K562 (cell line): ENCODE results near the gene RGL2. TPM values are rescaled to one million over a fixed set of nuclear protein-coding genes. Genes with fewer than 3 reads are reported as not detected.

Source experiments
- FOXA1 ChIP-seq: fragments of 450-650 bp; IDR thresholded peaks from 2 replicates; pipeline ENCODE4 v1.6.1; 2016; ENCODE audit warnings: mild to moderate bottlenecking, borderline replicate concordance
- FOXJ3 ChIP-seq: sonication (generic); formaldehyde crosslinking; IDR thresholded peaks from 2 replicates; pipeline ENCODE4 v1.4.0; 2020; ENCODE audit warnings: mild to moderate bottlenecking, missing genetic modification reagents
- GATAD2B ChIP-seq: fragments of 450-650 bp; IDR thresholded peaks from 2 replicates; pipeline ENCODE4 v1.6.1; 2017; ENCODE audit warnings: mild to moderate bottlenecking, borderline replicate concordance
- HEY1 ChIP-seq: fragments of 250-450 bp; sonication (Bioruptor Pico); IDR thresholded peaks from 2 replicates; pipeline ENCODE4 v1.5.0; 2020; ENCODE audit warnings: mild to moderate bottlenecking, moderate library complexity, borderline replicate concordance
- HNRNPH1 ChIP-seq: fragments of 200-400 bp; formaldehyde crosslinking; optimal IDR thresholded peaks from 2 replicates; pipeline ENCODE3; 2017; ENCODE audit warnings: low read depth, mild to moderate bottlenecking, low read length, moderate library complexity
- LARP7 ChIP-seq: fragments of 450-650 bp; IDR thresholded peaks from 2 replicates; pipeline ENCODE4 v1.6.1; 2016
- MTA1 ChIP-seq: fragments of 450-650 bp; IDR thresholded peaks from 2 replicates; pipeline ENCODE4 v1.6.1; 2017; ENCODE audit warnings: borderline replicate concordance
- NELFE ChIP-seq: IDR thresholded peaks from 2 replicates; pipeline ENCODE4 v1.6.1; 2011; ENCODE audit warnings: mild to moderate bottlenecking; ENCODE audit not compliant: insufficient read depth, insufficient read length
- PHF21A ChIP-seq: fragments of 450-650 bp; IDR thresholded peaks from 2 replicates; pipeline ENCODE4 v1.6.1; 2017; ENCODE audit warnings: low read depth, borderline replicate concordance
- SIN3B ChIP-seq: fragments of 450-650 bp; IDR thresholded peaks from 2 replicates; pipeline ENCODE4 v1.6.1; 2017; ENCODE audit warnings: low read depth, mild to moderate bottlenecking, moderate library complexity
- SP1 ChIP-seq: sonication (generic); formaldehyde crosslinking; IDR thresholded peaks from 2 replicates; pipeline ENCODE4 v1.8.1; 2022; ENCODE audit warnings: mild to moderate bottlenecking, missing genetic modification reagents
- SRSF9 ChIP-seq: fragments of 200-400 bp; formaldehyde crosslinking; IDR thresholded peaks from 2 replicates; pipeline ENCODE4 v1.6.1; 2017; ENCODE audit warnings: low read depth, low read length, borderline replicate concordance
- TGIF2 ChIP-seq: sonication (generic); formaldehyde crosslinking; IDR thresholded peaks from 2 replicates; pipeline ENCODE4 v1.8.1; 2022; ENCODE audit warnings: mild to moderate bottlenecking, missing genetic modification reagents, moderate library complexity
- XRCC4 ChIP-seq: IDR thresholded peaks from one replicate; pipeline ENCODE4 v1.6.1; 2011; ENCODE audit not compliant: insufficient read depth, insufficient read length; ENCODE audit errors: extremely low read depth
- ZKSCAN3 ChIP-seq: fragments of 250-450 bp; sonication (Bioruptor Pico); IDR thresholded peaks from 2 replicates; pipeline ENCODE4 v1.4.0; 2020
- ZNF134 ChIP-seq: fragments of 250-450 bp; sonication (Bioruptor Pico); conservative IDR thresholded peaks from 2 replicates; pipeline ENCODE4 v1.4.0; 2020
- ZNF143 ChIP-seq: sonication (generic); formaldehyde crosslinking; IDR thresholded peaks from 2 replicates; pipeline ENCODE4 v1.9.0; 2022; ENCODE audit warnings: mild to moderate bottlenecking, missing genetic modification reagents
- ZNF507 ChIP-seq: conservative IDR thresholded peaks from 2 replicates; pipeline ENCODE4 v1.6.1; 2017; ENCODE audit warnings: missing genetic modification characterization, missing compliant biosample characterization
- ZNF561 ChIP-seq: fragments of 450-650 bp; formaldehyde crosslinking; conservative IDR thresholded peaks from 2 replicates; pipeline ENCODE4 v1.4.0; 2020; ENCODE audit warnings: mild to moderate bottlenecking, moderate library complexity
- ZNF75A ChIP-seq: fragments of 450-650 bp; formaldehyde crosslinking; IDR thresholded peaks from 2 replicates; pipeline ENCODE4 v1.4.0; 2020; ENCODE audit warnings: mild to moderate bottlenecking
- ZNF780A ChIP-seq: fragments of 250-450 bp; sonication (Bioruptor Pico); IDR thresholded peaks from 2 replicates; pipeline ENCODE4 v1.5.0; 2021; ENCODE audit warnings: mild to moderate bottlenecking
- polyA plus RNA-seq, 8 experiments: library from polyadenylated mRNA; depleted of rRNA in 4 of 8; stranded (reverse) in 5 of 8; unstranded in 3 of 8; fragments of >200 nt; fragmentation: Nextera tagmentation in 2 of 8; fragmentation: Illumina TruSeq in 1 of 8; extraction: Ambion mirVana in 2 of 8; extraction: Trizol in 1 of 8; gene quantifications; 2 replicates each; pipeline versions ENCODE4 v1.2.1 to v1.2.3, GENCODE V29; 2011 to 2014; ENCODE audit warnings: inconsistent platforms in 1 of 8, missing spikeins in 1 of 8
- total RNA-seq, 7 experiments: library from RNA; depleted of rRNA in 6 of 7; stranded (reverse); fragments of >200 nt in 6 of 7; fragmentation: Illumina TruSeq in 2 of 7; extraction: Trizol in 2 of 7; gene quantifications; 2 replicates each; pipeline versions ENCODE4 v1.2.1 to v1.2.3, GENCODE V29; 2011 to 2021; ENCODE audit warnings: low replicate concordance in 1 of 7
- TF ChIP-seq, protein P1 (sequence below): fragments of 250-450 bp; sonication (Bioruptor Pico); IDR thresholded peaks from 2 replicates; pipeline ENCODE4 v1.5.0; 2021; ENCODE audit warnings: mild to moderate bottlenecking, borderline replicate concordance
- TF ChIP-seq, protein P2 (sequence below): sonication (generic); formaldehyde crosslinking; IDR thresholded peaks from 2 replicates; pipeline ENCODE4 v1.4.0; 2020; ENCODE audit warnings: mild to moderate bottlenecking, missing genetic modification reagents
- TF ChIP-seq, protein P3 (sequence below): sonication (generic); formaldehyde crosslinking; IDR thresholded peaks from 2 replicates; pipeline ENCODE4 v1.8.1; 2023; ENCODE audit warnings: mild to moderate bottlenecking, missing genetic modification reagents

RGL2 gene
- total and polyA plus RNA-seq, 9 of the 15 experiments (the other 6 are each of a cell fraction or from before 2014, with no cell fraction given), result 1.8 to 57.1 (median 19.5) TPM

DNA sequence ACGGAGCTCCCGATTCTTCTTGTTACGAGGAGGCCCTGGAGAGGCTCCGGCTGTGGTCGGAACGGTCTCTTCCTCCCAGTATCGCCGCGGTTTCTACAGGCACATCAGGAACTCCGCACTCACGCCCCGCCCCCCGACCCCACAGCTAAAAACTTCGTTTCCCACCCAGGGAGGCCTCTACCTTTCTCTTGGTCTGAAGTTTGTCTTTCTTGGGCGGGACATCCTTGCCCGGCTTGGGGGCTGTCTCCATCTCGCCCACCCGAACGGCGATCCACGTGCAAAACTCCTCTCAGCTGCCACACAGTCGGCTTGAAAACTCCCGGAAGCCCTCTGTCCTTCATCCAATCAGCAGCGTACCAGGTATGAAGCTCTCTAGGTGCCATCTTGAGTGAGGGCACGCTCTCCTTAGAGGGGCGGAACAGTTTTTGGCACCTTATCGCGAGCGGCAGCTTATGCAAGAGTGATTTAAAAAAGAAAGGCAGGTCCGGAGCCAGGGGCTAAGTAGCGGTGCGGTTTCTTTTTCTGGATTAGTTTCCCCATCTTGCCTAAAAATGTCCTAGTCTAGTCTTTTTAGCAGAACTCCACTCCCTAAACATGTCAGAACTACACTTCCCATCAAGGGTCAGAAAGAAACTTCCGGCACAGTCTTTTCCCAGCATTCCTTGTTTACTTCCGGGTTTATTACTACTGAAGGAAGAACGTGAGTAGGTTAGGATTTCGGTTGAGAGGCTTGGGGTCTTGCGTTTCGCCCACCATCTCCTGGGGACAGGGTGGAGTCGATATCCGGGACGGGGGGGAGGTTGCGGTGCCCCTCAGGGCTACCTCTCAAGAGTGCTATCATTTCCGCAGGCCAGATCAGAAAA lies 9.6 kb downstream of the RGL2 start, which contains the start of the genes PFDN6 and WDR46 (continued):
- TF ChIP-seq MTA1 (no peak), XRCC4 (no peak), TGIF2 (CRISPR knock-in tag) (no peak; the same call in 1 of the 2 replicates), ZNF134 (CRISPR knock-in tag) (0 out of 2 replicates have a peak, but pooled peaks have one; percentile 40), SP1 (no peak), FOXJ3 (CRISPR knock-in tag) (no peak; the same call in 1 of the 2 replicates), LARP7 (0 out of 2 replicates have a peak, but pooled peaks have one; percentile 55), ZNF780A (CRISPR knock-in tag) (no peak), HNRNPH1 (no peak), ZKSCAN3 (CRISPR knock-in tag) (no peak), ZNF143 (CRISPR knock-in tag) (peak; percentile 88), FOXA1 (no peak), ZNF507 (no peak), ZNF75A (CRISPR knock-in tag) (no peak), NELFE (no peak), ZNF561 (CRISPR knock-in tag) (no peak), GATAD2B (no peak), SIN3B (peak; percentile 83), SRSF9 (no peak), PHF21A (no peak), HEY1 (CRISPR knock-in tag) (peak; percentile 53; the same call in 1 of the 2 replicates)
- TF ChIP-seq, protein P1, sequence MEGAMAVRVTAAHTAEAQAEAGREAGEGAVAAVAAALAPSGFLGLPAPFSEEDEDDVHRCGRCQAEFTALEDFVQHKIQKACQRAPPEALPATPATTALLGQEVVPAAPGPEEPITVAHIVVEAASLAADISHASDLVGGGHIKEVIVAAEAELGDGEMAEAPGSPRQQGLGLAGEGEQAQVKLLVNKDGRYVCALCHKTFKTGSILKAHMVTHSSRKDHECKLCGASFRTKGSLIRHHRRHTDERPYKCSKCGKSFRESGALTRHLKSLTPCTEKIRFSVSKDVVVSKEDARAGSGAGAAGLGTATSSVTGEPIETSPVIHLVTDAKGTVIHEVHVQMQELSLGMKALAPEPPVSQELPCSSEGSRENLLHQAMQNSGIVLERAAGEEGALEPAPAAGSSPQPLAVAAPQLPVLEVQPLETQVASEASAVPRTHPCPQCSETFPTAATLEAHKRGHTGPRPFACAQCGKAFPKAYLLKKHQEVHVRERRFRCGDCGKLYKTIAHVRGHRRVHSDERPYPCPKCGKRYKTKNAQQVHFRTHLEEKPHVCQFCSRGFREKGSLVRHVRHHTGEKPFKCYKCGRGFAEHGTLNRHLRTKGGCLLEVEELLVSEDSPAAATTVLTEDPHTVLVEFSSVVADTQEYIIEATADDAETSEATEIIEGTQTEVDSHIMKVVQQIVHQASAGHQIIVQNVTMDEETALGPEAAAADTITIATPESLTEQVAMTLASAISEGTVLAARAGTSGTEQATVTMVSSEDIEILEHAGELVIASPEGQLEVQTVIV (CRISPR knock-in tag), result no peak
- TF ChIP-seq, protein P2, sequence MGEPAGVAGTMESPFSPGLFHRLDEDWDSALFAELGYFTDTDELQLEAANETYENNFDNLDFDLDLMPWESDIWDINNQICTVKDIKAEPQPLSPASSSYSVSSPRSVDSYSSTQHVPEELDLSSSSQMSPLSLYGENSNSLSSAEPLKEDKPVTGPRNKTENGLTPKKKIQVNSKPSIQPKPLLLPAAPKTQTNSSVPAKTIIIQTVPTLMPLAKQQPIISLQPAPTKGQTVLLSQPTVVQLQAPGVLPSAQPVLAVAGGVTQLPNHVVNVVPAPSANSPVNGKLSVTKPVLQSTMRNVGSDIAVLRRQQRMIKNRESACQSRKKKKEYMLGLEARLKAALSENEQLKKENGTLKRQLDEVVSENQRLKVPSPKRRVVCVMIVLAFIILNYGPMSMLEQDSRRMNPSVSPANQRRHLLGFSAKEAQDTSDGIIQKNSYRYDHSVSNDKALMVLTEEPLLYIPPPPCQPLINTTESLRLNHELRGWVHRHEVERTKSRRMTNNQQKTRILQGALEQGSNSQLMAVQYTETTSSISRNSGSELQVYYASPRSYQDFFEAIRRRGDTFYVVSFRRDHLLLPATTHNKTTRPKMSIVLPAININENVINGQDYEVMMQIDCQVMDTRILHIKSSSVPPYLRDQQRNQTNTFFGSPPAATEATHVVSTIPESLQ (CRISPR knock-in tag), result 0 out of 2 replicates have a peak, but pooled peaks have one; percentile 47
- TF ChIP-seq, protein P3, sequence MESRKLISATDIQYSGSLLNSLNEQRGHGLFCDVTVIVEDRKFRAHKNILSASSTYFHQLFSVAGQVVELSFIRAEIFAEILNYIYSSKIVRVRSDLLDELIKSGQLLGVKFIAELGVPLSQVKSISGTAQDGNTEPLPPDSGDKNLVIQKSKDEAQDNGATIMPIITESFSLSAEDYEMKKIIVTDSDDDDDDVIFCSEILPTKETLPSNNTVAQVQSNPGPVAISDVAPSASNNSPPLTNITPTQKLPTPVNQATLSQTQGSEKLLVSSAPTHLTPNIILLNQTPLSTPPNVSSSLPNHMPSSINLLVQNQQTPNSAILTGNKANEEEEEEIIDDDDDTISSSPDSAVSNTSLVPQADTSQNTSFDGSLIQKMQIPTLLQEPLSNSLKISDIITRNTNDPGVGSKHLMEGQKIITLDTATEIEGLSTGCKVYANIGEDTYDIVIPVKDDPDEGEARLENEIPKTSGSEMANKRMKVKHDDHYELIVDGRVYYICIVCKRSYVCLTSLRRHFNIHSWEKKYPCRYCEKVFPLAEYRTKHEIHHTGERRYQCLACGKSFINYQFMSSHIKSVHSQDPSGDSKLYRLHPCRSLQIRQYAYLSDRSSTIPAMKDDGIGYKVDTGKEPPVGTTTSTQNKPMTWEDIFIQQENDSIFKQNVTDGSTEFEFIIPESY, result peak; percentile 30; the same call in 1 of the 2 replicates
